AG09309 (cell line): ENCODE results near the gene OR51B6.

Source experiments
- DNase-seq: peaks from one replicate; pipeline ENCODE4 v3.0.0-alpha.2; 2010; ENCODE audit warnings: low read depth
- H3K4me3 ChIP-seq: 2 replicates; pipeline ENCODE4 v1.5.1; 2011; ENCODE audit warnings: mild to moderate bottlenecking, low read depth, low read length, moderate library complexity; ENCODE audit not compliant: control insufficient read depth
- CTCF ChIP-seq: IDR thresholded peaks from 2 replicates; pipeline ENCODE4 v1.5.1; 2011; ENCODE audit warnings: mild to moderate bottlenecking, low read depth, low read length, inconsistent platforms; ENCODE audit not compliant: insufficient read depth, control insufficient read depth; ENCODE audit errors: missing control alignments

Gene OR51B6

GRCh38 chr11:5384335-5384734 lies 33.0 kb downstream of the OR51B6 start:
- DNase-seq: no peak
- H3K4me3 ChIP-seq: no peak overlapping the region
- TF ChIP-seq CTCF: no peak

GRCh38 chr11:5390210-5390609 lies 38.9 kb downstream of the OR51B6 start:
- DNase-seq: no peak
- TF ChIP-seq CTCF: no peak
- H3K4me3 ChIP-seq: no peak overlapping the region

- no peak for DNase-seq
- no peak overlapping the region for H3K4me3 ChIP-seq
- TF ChIP-seq CTCF: no peak
Measured at GRCh38 chr11:5394091-5394490, 42.8 kb downstream of the OR51B6 start.

GRCh38 chr11:5398936-5399335 lies 47.6 kb downstream of the OR51B6 start:
- no peak overlapping the region for H3K4me3 ChIP-seq
- DNase-seq: no peak
- TF ChIP-seq CTCF: no peak
